WI38 (cell line): ENCODE measurements around the gene TGFB1.
"Not testable (repeated sequence)": the region's sequence is repeated elsewhere in the genome, so short reads cannot be mapped to it uniquely, and the experiment has no call there.

Experiments
- H3K4me3 ChIP-seq: 2 replicates; pipeline ENCODE4 v1.5.1; 2011; ENCODE audit warnings: low read depth, mild to moderate bottlenecking, control low read depth, low read length
- TF ChIP-seq, protein P1 (sequence below): IDR thresholded peaks from 2 replicates; pipeline ENCODE4 v1.5.1; 2012; ENCODE audit warnings: low read depth, mild to moderate bottlenecking, control low read depth, low read length

Gene TGFB1

DNA sequence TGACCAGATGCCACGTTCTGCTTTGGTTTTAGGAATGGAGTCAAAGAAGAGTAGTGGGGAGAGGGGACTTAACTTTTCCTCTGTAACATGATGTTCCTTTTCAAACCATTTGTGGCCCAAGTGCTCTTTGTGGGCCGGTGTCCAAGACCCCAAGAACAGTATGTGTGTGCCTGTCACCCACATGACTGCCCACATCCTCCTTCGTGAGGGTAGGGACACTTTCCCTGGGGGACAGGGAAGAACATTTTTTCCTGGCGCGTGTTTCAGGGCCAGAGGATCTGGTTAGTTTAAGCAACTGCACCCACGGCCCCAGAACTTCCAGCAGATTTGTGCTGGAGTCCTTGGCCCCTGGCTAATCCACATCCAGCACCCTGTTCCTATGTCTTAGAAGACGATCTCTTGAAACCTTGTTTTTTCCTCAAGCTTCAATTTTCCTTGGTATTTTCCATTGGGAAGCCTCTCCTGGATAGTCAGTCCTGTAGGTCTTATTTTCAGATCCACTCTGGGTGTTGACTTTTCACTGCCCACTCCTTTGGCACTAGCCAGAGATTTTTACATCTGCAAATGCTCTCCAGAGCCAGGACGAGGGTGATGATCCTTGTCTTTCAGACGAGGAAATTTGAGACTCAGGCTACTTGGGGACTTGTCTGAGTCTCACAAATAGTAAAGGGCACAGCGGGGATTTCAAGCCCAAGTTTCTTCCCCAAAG is 54.5 kb downstream of the TGFB1 start:
- TF ChIP-seq, protein P1, sequence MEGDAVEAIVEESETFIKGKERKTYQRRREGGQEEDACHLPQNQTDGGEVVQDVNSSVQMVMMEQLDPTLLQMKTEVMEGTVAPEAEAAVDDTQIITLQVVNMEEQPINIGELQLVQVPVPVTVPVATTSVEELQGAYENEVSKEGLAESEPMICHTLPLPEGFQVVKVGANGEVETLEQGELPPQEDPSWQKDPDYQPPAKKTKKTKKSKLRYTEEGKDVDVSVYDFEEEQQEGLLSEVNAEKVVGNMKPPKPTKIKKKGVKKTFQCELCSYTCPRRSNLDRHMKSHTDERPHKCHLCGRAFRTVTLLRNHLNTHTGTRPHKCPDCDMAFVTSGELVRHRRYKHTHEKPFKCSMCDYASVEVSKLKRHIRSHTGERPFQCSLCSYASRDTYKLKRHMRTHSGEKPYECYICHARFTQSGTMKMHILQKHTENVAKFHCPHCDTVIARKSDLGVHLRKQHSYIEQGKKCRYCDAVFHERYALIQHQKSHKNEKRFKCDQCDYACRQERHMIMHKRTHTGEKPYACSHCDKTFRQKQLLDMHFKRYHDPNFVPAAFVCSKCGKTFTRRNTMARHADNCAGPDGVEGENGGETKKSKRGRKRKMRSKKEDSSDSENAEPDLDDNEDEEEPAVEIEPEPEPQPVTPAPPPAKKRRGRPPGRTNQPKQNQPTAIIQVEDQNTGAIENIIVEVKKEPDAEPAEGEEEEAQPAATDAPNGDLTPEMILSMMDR, result no peak
- H3K4me3 ChIP-seq, result no peak overlapping the region

DNA sequence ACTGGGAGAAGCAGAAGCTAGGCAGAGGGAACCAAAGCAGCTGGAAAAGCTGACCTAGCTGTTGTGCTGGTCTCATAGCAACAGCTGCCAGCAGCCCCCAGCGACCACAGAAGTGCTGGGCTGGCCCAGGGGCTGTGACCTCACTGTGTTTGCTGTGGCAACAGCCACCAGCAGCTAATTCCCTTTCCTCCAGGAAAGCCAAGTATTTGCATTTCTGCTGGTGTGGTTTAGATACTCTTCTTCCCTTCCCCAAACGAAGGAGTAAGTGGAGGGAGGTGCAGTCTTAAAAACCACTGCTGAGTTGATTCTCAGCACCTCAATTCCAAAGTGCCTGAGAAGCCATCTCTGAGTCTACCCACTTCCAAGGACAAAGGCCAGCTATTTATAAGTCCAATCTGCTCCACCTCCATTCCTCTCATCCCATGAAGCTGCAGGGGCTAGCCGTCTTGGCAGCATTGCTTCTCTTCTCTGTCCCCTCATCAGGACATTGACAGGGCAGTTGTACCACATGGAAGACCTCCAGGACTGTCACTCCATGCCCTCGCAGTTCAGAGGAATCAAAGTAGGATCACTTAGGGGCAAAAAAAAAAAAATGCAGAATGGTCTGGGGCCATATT is 55.3 kb downstream of the TGFB1 start:
- TF ChIP-seq, protein P1, result no peak
- H3K4me3 ChIP-seq, result no peak overlapping the region

DNA sequence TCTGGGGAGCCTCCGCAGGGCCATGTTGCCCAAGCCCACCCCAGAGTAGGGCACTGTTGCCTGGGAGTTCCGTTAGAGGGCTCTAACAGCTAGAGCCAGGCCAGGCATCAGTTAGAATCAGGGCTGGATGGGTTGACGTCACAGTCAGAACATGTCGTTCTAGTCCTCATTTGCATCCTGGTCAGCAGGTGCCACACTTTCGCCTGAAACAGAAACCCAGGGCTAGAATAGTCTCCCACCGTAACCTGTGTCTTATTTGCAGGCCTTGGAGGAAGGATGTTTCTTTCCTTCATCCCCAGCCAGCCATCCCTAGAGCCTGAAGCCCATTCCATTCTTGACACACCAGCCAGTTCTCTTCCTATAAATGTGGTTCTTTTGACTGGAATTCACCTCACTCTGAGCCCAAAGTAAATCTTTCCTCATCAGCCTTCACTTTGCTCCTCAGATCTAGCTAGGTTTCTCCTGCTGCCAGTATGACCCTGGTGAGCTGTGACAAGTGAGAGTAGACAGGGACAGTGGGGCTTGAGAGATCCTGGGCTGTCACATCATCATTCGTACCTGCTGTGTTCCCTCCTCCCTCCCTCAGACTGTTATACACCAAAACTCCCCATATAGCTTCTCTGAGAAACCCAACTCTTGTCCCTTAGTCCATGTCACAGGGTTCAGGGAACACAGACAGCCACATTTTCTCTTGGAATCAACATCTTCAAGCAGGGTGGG is 55.9 kb downstream of the TGFB1 start:
- H3K4me3 ChIP-seq, result no peak overlapping the region
- TF ChIP-seq, protein P1, result no peak

DNA sequence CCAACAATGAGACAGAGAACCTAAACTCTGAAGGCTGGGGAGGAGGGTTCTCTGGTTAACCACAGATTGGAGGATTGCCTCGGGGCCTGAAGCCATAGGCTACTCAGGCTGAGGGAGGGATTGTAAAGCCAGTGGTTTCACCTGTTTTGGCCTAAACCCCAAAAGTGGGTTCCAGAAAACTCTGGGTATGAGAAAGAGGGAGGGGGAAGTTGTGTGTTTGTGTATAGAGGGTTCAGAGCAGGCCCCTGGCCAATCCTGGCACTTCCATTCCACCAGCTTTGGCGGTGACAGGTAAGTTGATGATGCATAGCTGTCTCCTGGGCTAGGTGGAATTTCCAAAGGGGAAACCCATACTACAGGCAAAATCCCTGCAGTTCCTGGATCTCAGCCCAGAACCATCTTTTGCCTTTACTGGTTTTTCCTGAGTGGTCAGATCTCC is 57.3 kb downstream of the TGFB1 start:
- TF ChIP-seq, protein P1, result no peak

DNA sequence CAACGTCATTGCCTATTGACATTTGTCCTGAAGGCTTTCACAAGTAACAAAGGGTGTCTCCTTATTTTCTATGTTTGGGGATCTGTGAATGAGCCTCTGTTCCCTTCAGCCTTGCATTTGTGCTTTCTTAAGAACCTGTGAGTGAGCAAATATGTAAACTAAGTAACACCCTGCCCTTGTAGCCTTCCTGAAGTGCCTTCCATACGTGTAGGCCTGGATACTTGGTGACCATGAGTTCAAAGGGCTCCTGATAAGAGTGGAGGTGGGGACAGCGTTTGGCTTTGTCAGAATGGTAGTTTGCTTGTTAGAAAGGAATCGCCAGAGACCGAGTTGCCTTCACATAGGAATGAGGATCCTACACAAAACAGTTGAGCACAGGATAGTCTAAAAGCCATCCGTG is 58.2 kb downstream of the TGFB1 start:
- TF ChIP-seq, protein P1, result no peak
- no peak overlapping the region for H3K4me3 ChIP-seq

More for the DNA sequence above, 57.3 kb downstream of the TGFB1 start:
- no peak overlapping the region for H3K4me3 ChIP-seq

DNA sequence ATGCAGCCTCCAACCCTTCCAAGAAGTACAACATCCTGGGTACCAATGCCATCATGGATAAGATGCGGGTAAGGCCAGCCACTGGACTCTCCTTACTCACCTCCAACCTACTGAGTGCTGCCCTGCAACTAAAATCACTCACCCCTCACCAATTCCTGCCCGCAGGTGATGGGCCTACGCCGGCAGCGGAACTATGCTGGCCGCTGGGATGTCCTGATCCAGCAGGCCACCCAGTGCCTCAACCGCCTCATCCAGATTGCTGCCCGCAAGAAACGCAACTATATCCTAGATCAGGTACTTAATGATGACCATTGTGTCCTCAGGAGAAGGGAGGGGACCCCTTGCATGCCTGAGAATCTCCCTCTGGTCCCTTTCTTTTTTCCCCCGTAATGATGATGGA is 59.3 kb downstream of the TGFB1 start:
- no peak overlapping the region for H3K4me3 ChIP-seq
- TF ChIP-seq, protein P1, result no peak

DNA sequence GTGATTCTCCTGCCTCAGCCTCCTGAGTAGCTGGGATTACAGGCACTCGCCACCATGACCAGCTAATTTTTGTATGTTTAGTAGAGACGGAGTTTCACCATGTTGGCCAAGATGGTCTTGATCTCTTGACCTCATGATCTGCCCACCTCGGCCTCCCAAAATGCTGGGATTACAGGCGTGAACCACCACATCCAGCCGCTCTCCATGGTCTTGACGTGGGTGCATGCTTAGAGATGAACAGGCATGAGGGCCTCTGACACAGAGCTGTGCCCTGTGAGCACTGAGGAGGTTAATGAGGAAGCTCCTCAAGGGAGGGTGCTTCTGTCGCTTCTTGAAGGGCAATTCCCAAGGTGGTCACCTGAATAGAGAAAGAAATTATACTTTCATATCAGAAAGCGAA is 63.9 kb downstream of the TGFB1 start:
- not testable (repeated sequence) for H3K4me3 ChIP-seq
